Measurements from ENCODE around the gene VAV3. TPM values are rescaled to one million over a fixed set of nuclear protein-coding genes. Genes with fewer than 3 reads are reported as not detected.

The VAV3 gene
- total and polyA plus RNA-seq, 2 of the 13 experiments (the other 11 are each of a cell fraction or from before 2014, with no cell fraction given): 15.9 to 29.8 TPM

- Histone ChIP-seq H3K4me2 (ENCODE audit: low read depth, low read length) (peak overlapping the region; percentile 23; the same call in 1 of the 2 replicates), H3K36me3 (replicated peaks in 1 of 2; ENCODE audit: control insufficient read depth in 1 of 2, insufficient read depth in 2 of 2, low read length in 2 of 2) (no peaks in the 10 kb centered on the region), H3K27ac (ENCODE audit: extremely low read length, insufficient read depth, low read length) (peak overlapping the region; percentile 4), H3K4me1 (ENCODE audit: insufficient read depth, low read length) (peaks cover 53% of the 10 kb centered on the region), H3K9me3 (ENCODE audit: low read length) (no peaks in the 10 kb centered on the region), H3K4me3 (replicated peaks in 1 of 3; ENCODE audit: insufficient read depth in 1 of 3, low read depth in 2 of 3, low read length in 3 of 3) (no peak overlapping the region), H2AFZ (ENCODE audit: low read length) (no peak overlapping the region), H3K27me3 (ENCODE audit: control insufficient read depth in 1 of 2, insufficient read depth in 2 of 2, low read length in 2 of 2) (no peaks in the 10 kb centered on the region), H3K9ac (ENCODE audit: insufficient read depth, low read depth, low read length) (no peak overlapping the region; the same call in 1 of the 2 replicates), H4K20me1 (ENCODE audit: insufficient read depth, low read length) (no peaks in the 10 kb centered on the region), H3K79me2 (ENCODE audit: insufficient read depth, low read length) (no peaks in the 10 kb centered on the region)
- FAIRE-seq (no peak), DNase-seq (ENCODE audit: low spot score) (peak; percentile 74), ATAC-seq (peak; percentile 94)
- in situ Hi-C loops (cut with HindIII; ENCODE audit: extremely low pct_ligation_motif_present, low pct_unique_long_range_greater_than_20kb): loop anchor here (5.0 to 10.0 kb wide), 2 partner anchors 212 to 255 kb away; no protein-coding TSS in a partner anchor
- 0% methylated on average over 2 of the region's 5 CpGs for WGBS (ENCODE audit: low lambda C conversion rate)
- ChIA-PET CTCF (ENCODE audit: low intra/inter-chr PET ratio, low total read pairs) (interaction anchor here (0.8 kb wide), 1 partner anchor 218 kb away, joined by 3 read pairs; no protein-coding TSS in a partner anchor), POLR2A (no interaction called here)
- intact Hi-C loops (cut with micrococcal nuclease; ENCODE audit: unreplicated experiment): no loop called here
- BruUV-seq (replicated peaks): no TSS peak
- TF ChIP-seq ZNF644 (CRISPR knock-in tag; IDR thresholded peaks at IDR 0.05; ENCODE audit: low read depth): peak; percentile 44; the same call in 1 of the 2 replicates
- 0 out of 2 replicates have a peak, but pooled peaks have one; percentile 17 for TF ChIP-seq PITX1 (CRISPR knock-in tag; IDR thresholded peaks at IDR 0.05)
- TF ChIP-seq, protein P1, sequence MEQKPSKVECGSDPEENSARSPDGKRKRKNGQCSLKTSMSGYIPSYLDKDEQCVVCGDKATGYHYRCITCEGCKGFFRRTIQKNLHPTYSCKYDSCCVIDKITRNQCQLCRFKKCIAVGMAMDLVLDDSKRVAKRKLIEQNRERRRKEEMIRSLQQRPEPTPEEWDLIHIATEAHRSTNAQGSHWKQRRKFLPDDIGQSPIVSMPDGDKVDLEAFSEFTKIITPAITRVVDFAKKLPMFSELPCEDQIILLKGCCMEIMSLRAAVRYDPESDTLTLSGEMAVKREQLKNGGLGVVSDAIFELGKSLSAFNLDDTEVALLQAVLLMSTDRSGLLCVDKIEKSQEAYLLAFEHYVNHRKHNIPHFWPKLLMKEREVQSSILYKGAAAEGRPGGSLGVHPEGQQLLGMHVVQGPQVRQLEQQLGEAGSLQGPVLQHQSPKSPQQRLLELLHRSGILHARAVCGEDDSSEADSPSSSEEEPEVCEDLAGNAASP (CRISPR knock-in tag; IDR thresholded peaks at IDR 0.05; ENCODE audit: borderline replicate concordance): peak; percentile 57; the same call in 1 of the 2 replicates
- no peak for TF ChIP-seq SCMH1 (CRISPR knock-in tag; IDR thresholded peaks at IDR 0.05; ENCODE audit: borderline replicate concordance)
- TF ChIP-seq GPBP1L1 (CRISPR knock-in tag; IDR thresholded peaks at IDR 0.05): no peak
- TF ChIP-seq, protein P2, sequence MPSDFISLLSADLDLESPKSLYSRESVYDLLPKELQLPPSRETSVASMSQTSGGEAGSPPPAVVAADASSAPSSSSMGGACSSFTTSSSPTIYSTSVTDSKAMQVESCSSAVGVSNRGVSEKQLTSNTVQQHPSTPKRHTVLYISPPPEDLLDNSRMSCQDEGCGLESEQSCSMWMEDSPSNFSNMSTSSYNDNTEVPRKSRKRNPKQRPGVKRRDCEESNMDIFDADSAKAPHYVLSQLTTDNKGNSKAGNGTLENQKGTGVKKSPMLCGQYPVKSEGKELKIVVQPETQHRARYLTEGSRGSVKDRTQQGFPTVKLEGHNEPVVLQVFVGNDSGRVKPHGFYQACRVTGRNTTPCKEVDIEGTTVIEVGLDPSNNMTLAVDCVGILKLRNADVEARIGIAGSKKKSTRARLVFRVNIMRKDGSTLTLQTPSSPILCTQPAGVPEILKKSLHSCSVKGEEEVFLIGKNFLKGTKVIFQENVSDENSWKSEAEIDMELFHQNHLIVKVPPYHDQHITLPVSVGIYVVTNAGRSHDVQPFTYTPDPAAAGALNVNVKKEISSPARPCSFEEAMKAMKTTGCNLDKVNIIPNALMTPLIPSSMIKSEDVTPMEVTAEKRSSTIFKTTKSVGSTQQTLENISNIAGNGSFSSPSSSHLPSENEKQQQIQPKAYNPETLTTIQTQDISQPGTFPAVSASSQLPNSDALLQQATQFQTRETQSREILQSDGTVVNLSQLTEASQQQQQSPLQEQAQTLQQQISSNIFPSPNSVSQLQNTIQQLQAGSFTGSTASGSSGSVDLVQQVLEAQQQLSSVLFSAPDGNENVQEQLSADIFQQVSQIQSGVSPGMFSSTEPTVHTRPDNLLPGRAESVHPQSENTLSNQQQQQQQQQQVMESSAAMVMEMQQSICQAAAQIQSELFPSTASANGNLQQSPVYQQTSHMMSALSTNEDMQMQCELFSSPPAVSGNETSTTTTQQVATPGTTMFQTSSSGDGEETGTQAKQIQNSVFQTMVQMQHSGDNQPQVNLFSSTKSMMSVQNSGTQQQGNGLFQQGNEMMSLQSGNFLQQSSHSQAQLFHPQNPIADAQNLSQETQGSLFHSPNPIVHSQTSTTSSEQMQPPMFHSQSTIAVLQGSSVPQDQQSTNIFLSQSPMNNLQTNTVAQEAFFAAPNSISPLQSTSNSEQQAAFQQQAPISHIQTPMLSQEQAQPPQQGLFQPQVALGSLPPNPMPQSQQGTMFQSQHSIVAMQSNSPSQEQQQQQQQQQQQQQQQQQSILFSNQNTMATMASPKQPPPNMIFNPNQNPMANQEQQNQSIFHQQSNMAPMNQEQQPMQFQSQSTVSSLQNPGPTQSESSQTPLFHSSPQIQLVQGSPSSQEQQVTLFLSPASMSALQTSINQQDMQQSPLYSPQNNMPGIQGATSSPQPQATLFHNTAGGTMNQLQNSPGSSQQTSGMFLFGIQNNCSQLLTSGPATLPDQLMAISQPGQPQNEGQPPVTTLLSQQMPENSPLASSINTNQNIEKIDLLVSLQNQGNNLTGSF (CRISPR knock-in tag; IDR thresholded peaks at IDR 0.05): no peak
- TF ChIP-seq SALL1 (CRISPR knock-in tag; IDR thresholded peaks at IDR 0.05): peak; percentile 85
- TF ChIP-seq, protein P3, sequence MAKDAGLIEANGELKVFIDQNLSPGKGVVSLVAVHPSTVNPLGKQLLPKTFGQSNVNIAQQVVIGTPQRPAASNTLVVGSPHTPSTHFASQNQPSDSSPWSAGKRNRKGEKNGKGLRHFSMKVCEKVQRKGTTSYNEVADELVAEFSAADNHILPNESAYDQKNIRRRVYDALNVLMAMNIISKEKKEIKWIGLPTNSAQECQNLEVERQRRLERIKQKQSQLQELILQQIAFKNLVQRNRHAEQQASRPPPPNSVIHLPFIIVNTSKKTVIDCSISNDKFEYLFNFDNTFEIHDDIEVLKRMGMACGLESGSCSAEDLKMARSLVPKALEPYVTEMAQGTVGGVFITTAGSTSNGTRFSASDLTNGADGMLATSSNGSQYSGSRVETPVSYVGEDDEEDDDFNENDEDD (CRISPR knock-in tag; IDR thresholded peaks at IDR 0.05; ENCODE audit: borderline replicate concordance): no peak
- TF ChIP-seq FOXA3 (CRISPR knock-in tag; IDR thresholded peaks at IDR 0.05): peak; percentile 47; the same call in 1 of the 2 replicates
- no peak for TF ChIP-seq CBX2 (IDR thresholded peaks at IDR 0.05; ENCODE audit: low read depth, low read length)
- no peak for TF ChIP-seq CBX2 (CRISPR knock-in tag; IDR thresholded peaks at IDR 0.05; ENCODE audit: low read depth)
Measured at GRCh38 chr1:107532318-107532717, 432.7 kb downstream of the VAV3 start.
